ENCODE results near the gene DOCK3.

DNA sequence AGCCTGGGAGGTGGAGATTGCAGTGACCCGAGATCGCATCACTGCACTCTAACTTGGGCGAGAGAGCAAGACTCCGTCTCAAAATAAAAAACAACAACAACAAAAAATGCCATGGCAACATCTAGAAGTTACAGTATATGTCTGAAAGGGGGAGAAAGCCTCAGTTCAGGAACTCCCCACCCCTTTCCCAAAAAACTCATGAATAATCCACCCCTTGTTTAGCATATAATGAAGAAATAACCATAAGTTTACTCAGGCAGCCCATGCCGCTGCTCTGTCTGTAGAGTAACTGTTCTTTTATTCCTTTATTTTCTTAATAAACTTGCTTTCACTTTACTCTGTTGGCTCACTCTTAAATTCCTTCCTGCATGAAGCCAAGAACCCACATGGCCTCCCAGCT, 145.2 kb downstream of the DOCK3 start:
- no peak for TF ChIP-seq SIN3A (IDR thresholded peaks at IDR 0.05; ENCODE audit: borderline replicate concordance, insufficient read depth, low read length)
- TF ChIP-seq, protein P1, sequence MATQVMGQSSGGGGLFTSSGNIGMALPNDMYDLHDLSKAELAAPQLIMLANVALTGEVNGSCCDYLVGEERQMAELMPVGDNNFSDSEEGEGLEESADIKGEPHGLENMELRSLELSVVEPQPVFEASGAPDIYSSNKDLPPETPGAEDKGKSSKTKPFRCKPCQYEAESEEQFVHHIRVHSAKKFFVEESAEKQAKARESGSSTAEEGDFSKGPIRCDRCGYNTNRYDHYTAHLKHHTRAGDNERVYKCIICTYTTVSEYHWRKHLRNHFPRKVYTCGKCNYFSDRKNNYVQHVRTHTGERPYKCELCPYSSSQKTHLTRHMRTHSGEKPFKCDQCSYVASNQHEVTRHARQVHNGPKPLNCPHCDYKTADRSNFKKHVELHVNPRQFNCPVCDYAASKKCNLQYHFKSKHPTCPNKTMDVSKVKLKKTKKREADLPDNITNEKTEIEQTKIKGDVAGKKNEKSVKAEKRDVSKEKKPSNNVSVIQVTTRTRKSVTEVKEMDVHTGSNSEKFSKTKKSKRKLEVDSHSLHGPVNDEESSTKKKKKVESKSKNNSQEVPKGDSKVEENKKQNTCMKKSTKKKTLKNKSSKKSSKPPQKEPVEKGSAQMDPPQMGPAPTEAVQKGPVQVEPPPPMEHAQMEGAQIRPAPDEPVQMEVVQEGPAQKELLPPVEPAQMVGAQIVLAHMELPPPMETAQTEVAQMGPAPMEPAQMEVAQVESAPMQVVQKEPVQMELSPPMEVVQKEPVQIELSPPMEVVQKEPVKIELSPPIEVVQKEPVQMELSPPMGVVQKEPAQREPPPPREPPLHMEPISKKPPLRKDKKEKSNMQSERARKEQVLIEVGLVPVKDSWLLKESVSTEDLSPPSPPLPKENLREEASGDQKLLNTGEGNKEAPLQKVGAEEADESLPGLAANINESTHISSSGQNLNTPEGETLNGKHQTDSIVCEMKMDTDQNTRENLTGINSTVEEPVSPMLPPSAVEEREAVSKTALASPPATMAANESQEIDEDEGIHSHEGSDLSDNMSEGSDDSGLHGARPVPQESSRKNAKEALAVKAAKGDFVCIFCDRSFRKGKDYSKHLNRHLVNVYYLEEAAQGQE (IDR thresholded peaks at IDR 0.05; ENCODE audit: insufficient read depth in 1 of 2, low read depth in 2 of 2, low read length in 2 of 2) = no peak
- TF ChIP-seq TAF1 (IDR thresholded peaks at IDR 0.05; ENCODE audit: borderline replicate concordance, insufficient read depth, low read length) = no peak
- TF ChIP-seq POLR2AphosphoS5 (IDR thresholded peaks at IDR 0.05; ENCODE audit: low read depth, low read length) = no peak
- TF ChIP-seq FOXP2 (optimal IDR thresholded peaks at IDR 0.05; ENCODE audit: borderline replicate concordance, extremely low read depth, extremely low read length, insufficient read depth) = no peak

Data from PFSK-1 (cell line).